Mesenchymal stem cell (in vitro differentiated cells and primary cell): ENCODE data around the gene IL2RA.

ENCODE experiments used
- DNase-seq: peaks from one replicate; pipeline ENCODE4 v3.0.0-alpha.2; 2013
- H2AFZ ChIP-seq: one replicate; pipeline ENCODE4 v1.6.1; 2013; ENCODE audit warnings: low read depth, mild to moderate bottlenecking, control low read depth, inconsistent platforms, low read length, moderate library complexity
- H2AK5ac ChIP-seq: 2 replicates; pipeline ENCODE4 v1.6.1; 2013; ENCODE audit warnings: low read length, moderate library complexity, mild to moderate bottlenecking, inconsistent platforms; ENCODE audit not compliant: severe bottlenecking
- H2BK120ac ChIP-seq: one replicate; pipeline ENCODE4 v1.6.1; 2013; ENCODE audit warnings: low read depth, mild to moderate bottlenecking, inconsistent platforms, low read length, moderate library complexity
- H2BK12ac ChIP-seq, 2 experiments: one replicate each; pipeline ENCODE4 v1.6.1; 2013; ENCODE audit warnings: inconsistent platforms in 2 of 2, low read length in 2 of 2, mild to moderate bottlenecking in 2 of 2, moderate library complexity in 2 of 2, control low read depth in 1 of 2
- H2BK15ac ChIP-seq: one replicate; pipeline ENCODE4 v1.6.1; 2013; ENCODE audit warnings: mild to moderate bottlenecking, low read depth, inconsistent platforms; ENCODE audit not compliant: poor library complexity, severe bottlenecking
- H2BK5ac ChIP-seq: 2 replicates; pipeline ENCODE4 v1.6.1; 2013; ENCODE audit warnings: low read depth, mild to moderate bottlenecking, low read length, control low read depth, inconsistent platforms; ENCODE audit not compliant: poor library complexity, severe bottlenecking
- H3K14ac ChIP-seq, 2 experiments: one replicate each; pipeline ENCODE4 v1.6.1; 2013; ENCODE audit warnings: inconsistent platforms in 2 of 2, low read length in 2 of 2, control low read depth in 1 of 2, mild to moderate bottlenecking in 1 of 2, moderate library complexity in 1 of 2
- H3K18ac ChIP-seq, 2 experiments: one replicate each; pipeline ENCODE4 v1.6.1; 2013; ENCODE audit warnings: inconsistent platforms in 2 of 2, low read length in 2 of 2, control low read depth in 1 of 2, low read depth in 1 of 2, mild to moderate bottlenecking in 1 of 2
- H3K23ac ChIP-seq, 2 experiments: one replicate each; pipeline ENCODE4 v1.6.1; 2013; ENCODE audit warnings: inconsistent platforms in 2 of 2, low read length in 2 of 2, mild to moderate bottlenecking in 2 of 2, moderate library complexity in 2 of 2, control low read depth in 1 of 2
- H3K27ac ChIP-seq: 2 replicates; pipeline ENCODE4 v1.5.1; 2013; ENCODE audit warnings: mild to moderate bottlenecking, moderate library complexity, low read length, control low read depth, inconsistent platforms; ENCODE audit not compliant: poor library complexity, severe bottlenecking
- H3K27me3 ChIP-seq, 2 experiments: 2 replicates each; pipeline versions ENCODE4 v1.6.1 to v1.7.0; 2013; ENCODE audit warnings: low read length in 2 of 2, mild to moderate bottlenecking in 2 of 2, moderate library complexity in 2 of 2, control low read depth in 1 of 2, inconsistent platforms in 1 of 2; ENCODE audit not compliant: control insufficient read depth in 1 of 2, insufficient read depth in 1 of 2
- H3K36me3 ChIP-seq, 2 experiments: 2 replicates each; pipeline versions ENCODE4 v1.6.1 to v1.7.0; 2013; ENCODE audit warnings: low read length in 2 of 2, control low read depth in 1 of 2, inconsistent platforms in 1 of 2, low read depth in 1 of 2, mild to moderate bottlenecking in 1 of 2; ENCODE audit not compliant: insufficient read depth in 2 of 2, control insufficient read depth in 1 of 2
- H3K4ac ChIP-seq, 2 experiments: one replicate each; pipeline ENCODE4 v1.6.1; 2013; ENCODE audit warnings: inconsistent platforms in 2 of 2, low read length in 2 of 2, mild to moderate bottlenecking in 2 of 2, moderate library complexity in 2 of 2, control low read depth in 1 of 2, low read depth in 1 of 2
- H3K4me1 ChIP-seq: 2 replicates; pipeline ENCODE4 v1.6.1; 2013; ENCODE audit warnings: low read depth, low read length, control low read depth; ENCODE audit not compliant: control insufficient read depth, insufficient read depth
- H3K4me2 ChIP-seq: 2 replicates; pipeline ENCODE4 v1.6.1; 2013; ENCODE audit warnings: low read length, mild to moderate bottlenecking, inconsistent platforms; ENCODE audit not compliant: poor library complexity, severe bottlenecking
- H3K4me3 ChIP-seq, 2 experiments: 2 replicates each; pipeline versions ENCODE4 v1.5.1 to v1.7.0; 2013; ENCODE audit warnings: low read length in 2 of 2, mild to moderate bottlenecking in 2 of 2, control low read depth in 1 of 2, low read depth in 1 of 2; ENCODE audit not compliant: insufficient read depth in 1 of 2
- H3K79me1 ChIP-seq: replicated peaks from 2 replicates; pipeline ENCODE4 v1.6.1; 2013; ENCODE audit warnings: mild to moderate bottlenecking, control low read depth, low read length, inconsistent platforms; ENCODE audit not compliant: poor library complexity, severe bottlenecking
- H3K9ac ChIP-seq: 2 replicates; pipeline ENCODE4 v1.7.0; 2013; ENCODE audit warnings: mild to moderate bottlenecking, low read length, moderate library complexity
- H3K9me3 ChIP-seq: 2 replicates; pipeline ENCODE4 v1.7.0; 2013; ENCODE audit warnings: mild to moderate bottlenecking, low read length; ENCODE audit not compliant: control insufficient read depth
- H4K8ac ChIP-seq: one replicate; pipeline ENCODE4 v1.6.1; 2013; ENCODE audit warnings: inconsistent platforms, mild to moderate bottlenecking, low read length, moderate library complexity
- H4K91ac ChIP-seq: one replicate; pipeline ENCODE4 v1.6.1; 2013; ENCODE audit warnings: mild to moderate bottlenecking, low read length, inconsistent platforms
- WGBS: methylation state at CpG from one replicate; pipeline ENCODE4 v1.1.7; 2013; ENCODE audit warnings: mixed read lengths; 5-methylcytosine and 5-hydroxymethylcytosine counted together

The IL2RA gene

GRCh38 chr10:6034371-6034770 lies 27.8 kb downstream of the IL2RA start:
- Histone ChIP-seq H3K9ac (peak overlapping the region; percentile 61), H2BK12ac (no peak overlapping the region), H3K27me3 (peaks cover 4 to 6% of the 10 kb centered on the region in 2 experiments), H3K9me3 (peaks cover 13% of the 10 kb centered on the region), H3K4me2 (no peak overlapping the region), H3K23ac (peak overlapping the region in 1 of 2 experiments; percentile 80), H3K36me3 (no peaks in the 10 kb centered on the region), H4K91ac (no peak overlapping the region), H3K14ac (no peak overlapping the region), H3K4me3 (peak overlapping the region in 1 of 2 experiments; percentile 30), H3K4ac (no peak overlapping the region), H2BK5ac (no peak overlapping the region), H3K27ac (no peak overlapping the region), H3K4me1 (no peaks in the 10 kb centered on the region), H4K8ac (no peak overlapping the region), H2BK15ac (no peak overlapping the region), H2AFZ (no peak overlapping the region), H3K79me1 (no peaks in the 10 kb centered on the region), H2BK120ac (no peak overlapping the region), H3K18ac (no peak overlapping the region), H2AK5ac (no peak overlapping the region)
- DNase-seq: no peak
- no CpG with 5 or more reads among the region's 1 CpG for WGBS

DNA sequence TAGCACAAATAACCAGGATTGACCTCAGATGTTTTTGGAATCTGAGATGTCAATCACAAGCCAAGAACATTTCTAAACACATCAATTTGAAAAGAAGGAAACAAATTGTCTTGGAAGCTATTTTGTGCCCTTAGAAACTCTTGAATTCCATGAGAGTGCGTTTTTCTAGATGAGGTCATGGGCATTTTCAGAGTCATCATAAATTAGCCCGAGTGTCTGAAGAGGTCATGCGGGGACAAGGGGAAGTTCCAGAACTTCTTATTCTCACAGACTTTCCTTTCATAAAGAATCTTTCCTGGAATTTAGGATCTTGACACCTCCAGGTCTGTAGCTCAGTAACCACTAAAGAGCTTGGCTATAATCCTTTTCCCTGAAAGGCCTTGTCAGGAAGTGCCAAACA lies 28.2 kb downstream of the IL2RA start:
- Histone ChIP-seq H2BK120ac (no peak overlapping the region), H2BK12ac (no peak overlapping the region), H2AFZ (no peak overlapping the region), H3K23ac (no peak overlapping the region), H3K27me3 (peaks cover 4 to 5% of the 10 kb centered on the region in 2 experiments), H4K8ac (no peak overlapping the region), H3K4me1 (no peaks in the 10 kb centered on the region), H3K14ac (no peak overlapping the region), H3K4me3 (peak overlapping the region in 1 of 2 experiments; percentile 30), H3K27ac (no peak overlapping the region), H2BK15ac (no peak overlapping the region), H3K4ac (no peak overlapping the region), H3K18ac (no peak overlapping the region), H2BK5ac (no peak overlapping the region), H3K9ac (peak overlapping the region; percentile 61), H3K9me3 (peaks cover 13% of the 10 kb centered on the region), H3K79me1 (no peaks in the 10 kb centered on the region), H4K91ac (no peak overlapping the region), H3K4me2 (no peak overlapping the region), H2AK5ac (no peak overlapping the region), H3K36me3 (no peaks in the 10 kb centered on the region)
- peak; percentile 70 for DNase-seq
- 23% methylated on average over 3 of the region's 3 CpGs for WGBS

- Histone ChIP-seq H3K79me1 (no peaks in the 10 kb centered on the region), H2AK5ac (no peak overlapping the region), H3K9me3 (peaks cover 13% of the 10 kb centered on the region), H3K4ac (no peak overlapping the region), H2BK12ac (no peak overlapping the region), H2AFZ (no peak overlapping the region), H3K23ac (no peak overlapping the region), H4K8ac (no peak overlapping the region), H3K14ac (no peak overlapping the region), H2BK5ac (no peak overlapping the region), H2BK120ac (no peak overlapping the region), H4K91ac (no peak overlapping the region), H3K18ac (no peak overlapping the region), H3K4me3 (no peak overlapping the region), H2BK15ac (no peak overlapping the region), H3K27me3 (peaks cover 0 to 5% of the 10 kb centered on the region in 2 experiments), H3K4me2 (no peak overlapping the region), H3K36me3 (no peaks in the 10 kb centered on the region), H3K27ac (no peak overlapping the region), H3K9ac (no peak overlapping the region), H3K4me1 (no peaks in the 10 kb centered on the region)
- DNase-seq: no peak
These were observed 31.2 kb downstream of the IL2RA start for GRCh38 chr10:6030940-6031339.

- H3K27ac ChIP-seq: no peak overlapping the region
- no peak overlapping the region for H2AK5ac ChIP-seq
- no peak overlapping the region for H2BK12ac ChIP-seq
- H2AFZ ChIP-seq: no peak overlapping the region
- H2BK15ac ChIP-seq: no peak overlapping the region
- no peak overlapping the region for H3K4me3 ChIP-seq
- H3K9me3 ChIP-seq: peaks cover 13% of the 10 kb centered on the region
- WGBS: 93% methylated on average over 6 of the region's 7 CpGs
- no peak overlapping the region for H3K4me2 ChIP-seq
- H3K27me3 ChIP-seq: peaks cover 0 to 5% of the 10 kb centered on the region in 2 experiments
- H3K4ac ChIP-seq: no peak overlapping the region
- no peak overlapping the region for H2BK5ac ChIP-seq
- no peak overlapping the region for H4K8ac ChIP-seq
- H3K23ac ChIP-seq: no peak overlapping the region
- no peaks in the 10 kb centered on the region for H3K79me1 ChIP-seq
- H3K36me3 ChIP-seq: no peaks in the 10 kb centered on the region
- DNase-seq: no peak
- H3K9ac ChIP-seq: no peak overlapping the region
- H3K18ac ChIP-seq: no peak overlapping the region
- no peak overlapping the region for H2BK120ac ChIP-seq
- no peak overlapping the region for H4K91ac ChIP-seq
- H3K4me1 ChIP-seq: no peaks in the 10 kb centered on the region
- H3K14ac ChIP-seq: no peak overlapping the region
These were observed 31.9 kb downstream of the IL2RA start for GRCh38 chr10:6030217-6030616.
